Measurements from ENCODE around the gene IHH.

IHH gene

GRCh38 chr2:219060821-219061791, at the start of gene IHH:
TSS of gene IHH (minus strand) at chr2:219060921. CDS start at chr2:219060467, 454 bp downstream.
- DNase-seq: peak; percentile 15

GRCh38 chr2:219109471-219109870, 48.8 kb upstream of the IHH start:
- DNase-seq: peak; percentile 1

GRCh38 chr2:219107758-219108157, 47.0 kb upstream of the IHH start:
- DNase-seq: no peak

GRCh38 chr2:219106251-219106650, 45.5 kb upstream of the IHH start:
- no peak for DNase-seq

- peak; percentile 49 for DNase-seq
Observed at GRCh38 chr2:219104107-219105035, 43.6 kb upstream of the IHH start.

GRCh38 chr2:219099329-219099728, 38.6 kb upstream of the IHH start:
- no peak for DNase-seq

- DNase-seq: no peak
Observed at GRCh38 chr2:219095406-219095935, 34.8 kb upstream of the IHH start.

GRCh38 chr2:219094171-219094570, 33.5 kb upstream of the IHH start:
- no peak for DNase-seq

GRCh38 chr2:219090436-219091299, 29.9 kb upstream of the IHH start:
- DNase-seq: no peak

GRCh38 chr2:219089330-219089729, 28.6 kb upstream of the IHH start:
- no peak for DNase-seq

- no peak for DNase-seq
Observed at GRCh38 chr2:219087848-219088247, 27.1 kb upstream of the IHH start.

- DNase-seq: no peak
Observed at GRCh38 chr2:219087361-219087760, 26.6 kb upstream of the IHH start.

GRCh38 chr2:219086196-219086595, 25.5 kb upstream of the IHH start:
- no peak for DNase-seq

GRCh38 chr2:219084791-219085190, 24.1 kb upstream of the IHH start:
- DNase-seq: no peak

GRCh38 chr2:219082332-219082958, 21.7 kb upstream of the IHH start:
- no peak for DNase-seq

- DNase-seq: no peak
Observed at GRCh38 chr2:219081701-219082331, 21.1 kb upstream of the IHH start.

GRCh38 chr2:219081096-219081495, 20.4 kb upstream of the IHH start:
- DNase-seq: no peak

- no peak for DNase-seq
Observed at GRCh38 chr2:219079417-219079816, 18.7 kb upstream of the IHH start.

- DNase-seq: no peak
Observed at GRCh38 chr2:219078951-219079350, 18.2 kb upstream of the IHH start.

- DNase-seq: no peak
Observed at GRCh38 chr2:219078126-219078525, 17.4 kb upstream of the IHH start.

GRCh38 chr2:219076253-219076652, 15.5 kb upstream of the IHH start:
- DNase-seq: no peak

All from NCI-H69 (cell line).